ENCODE data around the gene TIGD2.

The TIGD2 gene

GRCh38 chr4:89161841-89162240 lies 50.5 kb downstream of the TIGD2 start:
- no peaks in the 10 kb centered on the region for H4K20me1 ChIP-seq (ENCODE audit: low read depth, low read length)
- H3K27me3 ChIP-seq (ENCODE audit: low read length) = no peaks in the 10 kb centered on the region
- H3K4me2 ChIP-seq (ENCODE audit: low read depth, low read length, poor library complexity, severe bottlenecking) = no peak overlapping the region
- no peaks in the 10 kb centered on the region for H3F3A ChIP-seq (ENCODE audit: insufficient read depth)
- no peak overlapping the region for H3K9ac ChIP-seq (ENCODE audit: low read length)
- no peak overlapping the region for H3K27ac ChIP-seq (ENCODE audit: low read depth, low read length)
- H3K9me3 ChIP-seq (ENCODE audit: insufficient read depth, low read length) = no peaks in the 10 kb centered on the region
- H3K9me2 ChIP-seq (replicated peaks; ENCODE audit: insufficient read depth, low read length) = no peaks in the 10 kb centered on the region
- H3K4me3 ChIP-seq (ENCODE audit: insufficient read depth, low read length, poor library complexity, severe bottlenecking) = no peak overlapping the region
- no peaks in the 10 kb centered on the region for H3K79me2 ChIP-seq (ENCODE audit: insufficient read depth, low read length)
- TF ChIP-seq CTCF (IDR thresholded peaks at IDR 0.05; ENCODE audit: insufficient read depth, low read length, poor library complexity, severe bottlenecking) (no peak), EZH2phosphoT487 (conservative IDR thresholded peaks at IDR 0.05; ENCODE audit: low read length) (no peak)
- H3K36me3 ChIP-seq (ENCODE audit: low read length) = no peaks in the 10 kb centered on the region
- no peak overlapping the region for H2AFZ ChIP-seq (ENCODE audit: low read depth, low read length, severe bottlenecking)

GRCh38 chr4:89162496-89162895 lies 51.2 kb downstream of the TIGD2 start:
- H3K27ac ChIP-seq (ENCODE audit: low read depth, low read length) = no peak overlapping the region
- H3K36me3 ChIP-seq (ENCODE audit: low read length) = no peaks in the 10 kb centered on the region
- no peaks in the 10 kb centered on the region for H3K9me3 ChIP-seq (ENCODE audit: insufficient read depth, low read length)
- no peaks in the 10 kb centered on the region for H3K79me2 ChIP-seq (ENCODE audit: insufficient read depth, low read length)
- no peak overlapping the region for H3K4me3 ChIP-seq (ENCODE audit: insufficient read depth, low read length, poor library complexity, severe bottlenecking)
- no peaks in the 10 kb centered on the region for H3F3A ChIP-seq (ENCODE audit: insufficient read depth)
- no peaks in the 10 kb centered on the region for H3K9me2 ChIP-seq (replicated peaks; ENCODE audit: insufficient read depth, low read length)
- no peaks in the 10 kb centered on the region for H4K20me1 ChIP-seq (ENCODE audit: low read depth, low read length)
- TF ChIP-seq CTCF (IDR thresholded peaks at IDR 0.05; ENCODE audit: insufficient read depth, low read length, poor library complexity, severe bottlenecking) (no peak), EZH2phosphoT487 (conservative IDR thresholded peaks at IDR 0.05; ENCODE audit: low read length) (no peak)
- H3K9ac ChIP-seq (ENCODE audit: low read length) = no peak overlapping the region
- no peak overlapping the region for H3K4me2 ChIP-seq (ENCODE audit: low read depth, low read length, poor library complexity, severe bottlenecking)
- no peak overlapping the region for H2AFZ ChIP-seq (ENCODE audit: low read depth, low read length, severe bottlenecking)
- no peaks in the 10 kb centered on the region for H3K27me3 ChIP-seq (ENCODE audit: low read length)

GRCh38 chr4:89162987-89163386 lies 51.7 kb downstream of the TIGD2 start:
- Histone ChIP-seq H3F3A (ENCODE audit: insufficient read depth) (no peaks in the 10 kb centered on the region), H3K9me3 (ENCODE audit: insufficient read depth, low read length) (no peaks in the 10 kb centered on the region), H3K9me2 (replicated peaks; ENCODE audit: insufficient read depth, low read length) (no peaks in the 10 kb centered on the region), H3K4me2 (ENCODE audit: low read depth, low read length, poor library complexity, severe bottlenecking) (no peak overlapping the region), H2AFZ (ENCODE audit: low read depth, low read length, severe bottlenecking) (no peak overlapping the region), H3K27me3 (ENCODE audit: low read length) (no peaks in the 10 kb centered on the region), H4K20me1 (ENCODE audit: low read depth, low read length) (no peaks in the 10 kb centered on the region), H3K27ac (ENCODE audit: low read depth, low read length) (no peak overlapping the region), H3K36me3 (ENCODE audit: low read length) (no peaks in the 10 kb centered on the region), H3K79me2 (ENCODE audit: insufficient read depth, low read length) (no peaks in the 10 kb centered on the region), H3K9ac (ENCODE audit: low read length) (no peak overlapping the region), H3K4me3 (ENCODE audit: insufficient read depth, low read length, poor library complexity, severe bottlenecking) (no peak overlapping the region)
- TF ChIP-seq EZH2phosphoT487 (conservative IDR thresholded peaks at IDR 0.05; ENCODE audit: low read length) = no peak
- TF ChIP-seq CTCF (IDR thresholded peaks at IDR 0.05; ENCODE audit: insufficient read depth, low read length, poor library complexity, severe bottlenecking) = no peak
